GM19324 (cell line): Measurements from ENCODE around the gene GAST.

ENCODE experiments used
- ATAC-seq: cut with Tn5 transposase; IDR thresholded peaks from one replicate; pipeline ENCODE4 v1.9.1; 2021; ENCODE audit warnings: mild to moderate bottlenecking, moderate library complexity; ENCODE audit not compliant: unreplicated experiment, low FRiP score

Gene GAST

DNA sequence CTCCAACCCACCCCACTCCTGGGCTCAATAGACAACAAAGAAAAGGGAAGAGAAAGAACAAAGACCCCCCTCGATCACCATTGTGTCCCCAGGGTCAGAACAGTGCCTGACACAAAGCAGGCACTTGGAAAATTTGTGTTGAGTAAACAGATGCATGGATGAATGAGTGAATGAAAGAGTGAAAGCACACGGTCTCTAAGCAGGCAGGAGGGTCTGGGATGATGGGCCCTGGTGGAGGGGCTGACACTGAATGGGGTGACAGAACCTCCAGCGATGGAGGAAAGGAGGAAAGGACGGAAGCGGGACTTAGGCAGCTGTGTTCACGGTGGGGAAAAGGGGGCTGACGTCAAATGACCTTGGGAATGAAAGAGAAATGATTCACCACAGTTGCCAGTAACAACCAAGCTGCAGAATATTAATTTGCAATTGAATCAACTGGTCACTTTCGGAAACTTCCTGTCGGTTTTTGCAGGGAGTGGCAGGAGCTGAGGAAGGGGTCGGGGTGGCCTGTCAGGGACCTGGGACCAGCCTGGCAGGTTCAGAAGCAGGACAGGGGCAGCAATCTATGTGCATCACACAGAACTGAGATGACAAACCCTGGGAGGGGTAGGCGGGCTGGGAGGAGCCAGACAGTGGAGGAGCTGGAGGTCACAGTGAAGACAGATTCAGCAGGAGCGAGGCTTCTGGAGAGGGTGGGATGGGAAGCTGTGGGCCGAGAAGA is 6.7 kb upstream of the GAST start:
- no peak for ATAC-seq

GRCh38 chr17:41707803-41708669 is 4.1 kb upstream of the GAST start:
- ATAC-seq, result no peak

DNA sequence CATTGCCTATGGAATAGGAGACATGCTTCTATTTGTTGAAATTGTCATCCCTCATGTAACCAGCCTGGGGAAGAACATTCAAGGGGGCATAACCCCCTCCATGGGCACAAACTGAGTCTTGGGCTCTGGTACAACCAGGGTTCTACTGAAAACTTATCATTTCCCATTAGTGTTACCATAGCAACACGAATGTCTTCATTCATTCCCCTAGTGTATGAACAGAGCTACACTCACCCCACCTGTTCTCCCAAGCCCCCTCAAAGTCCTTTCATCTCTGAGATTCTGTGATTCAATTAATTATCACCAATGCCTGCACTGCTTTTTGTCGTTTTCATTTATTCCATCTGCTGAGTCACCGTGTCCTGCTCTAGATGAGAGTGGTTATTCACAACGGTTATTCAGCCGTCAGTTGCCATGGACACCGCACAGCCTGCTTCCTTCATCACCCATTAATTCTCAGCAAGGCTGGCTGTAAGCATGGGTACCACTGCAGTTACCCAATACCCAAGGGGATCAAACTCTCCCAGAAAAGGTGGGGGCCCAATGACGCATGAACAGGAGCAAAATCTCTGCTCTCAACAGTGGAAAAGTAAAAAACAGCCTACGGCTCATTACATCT is 1.6 kb upstream of the GAST start:
- ATAC-seq, result no peak

DNA sequence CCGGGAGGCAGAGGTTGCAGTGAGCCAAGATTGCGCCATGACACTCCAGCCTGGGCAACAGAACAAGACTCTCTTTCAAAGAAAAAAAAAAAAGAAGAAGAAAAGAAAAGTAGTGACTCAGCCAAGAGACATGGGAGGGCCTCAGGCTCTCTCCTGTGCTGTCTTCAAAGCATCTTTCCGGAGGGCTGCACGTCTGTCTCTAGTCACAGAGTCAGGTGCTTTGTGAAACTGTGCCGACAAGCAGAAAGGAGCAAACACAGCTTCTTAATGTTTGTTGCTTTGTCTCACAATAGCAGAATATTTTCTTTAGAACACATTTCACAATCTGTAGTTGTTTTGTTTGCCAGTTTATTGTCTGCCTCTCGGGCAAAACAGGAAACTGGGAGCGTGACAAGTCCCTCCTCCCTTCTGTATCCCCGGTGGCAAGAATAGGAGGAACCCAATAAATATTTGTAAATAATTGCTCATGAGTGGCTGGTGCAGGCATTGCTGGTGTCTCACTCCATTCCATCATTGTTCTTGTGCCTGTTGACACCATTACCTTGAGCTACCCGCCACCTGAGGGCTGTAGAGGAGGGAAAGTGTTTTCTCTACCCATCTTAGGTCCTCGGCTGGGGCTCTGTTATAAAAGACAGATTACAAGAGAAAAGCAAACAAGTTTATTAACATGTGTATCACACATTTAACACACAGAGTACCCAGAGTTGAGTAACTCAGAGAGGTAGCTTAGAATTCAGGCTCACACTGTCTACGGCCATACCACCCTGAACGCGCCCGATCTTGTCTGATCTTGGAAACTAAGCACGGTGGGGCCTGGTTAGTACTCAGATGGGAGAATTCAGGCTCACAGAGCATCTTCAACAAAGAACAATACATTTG is 5.5 kb downstream of the GAST start:
- no peak for ATAC-seq

- ATAC-seq, result no peak
Observed at GRCh38 chr17:41718287-41718645, 6.1 kb downstream of the GAST start.

DNA sequence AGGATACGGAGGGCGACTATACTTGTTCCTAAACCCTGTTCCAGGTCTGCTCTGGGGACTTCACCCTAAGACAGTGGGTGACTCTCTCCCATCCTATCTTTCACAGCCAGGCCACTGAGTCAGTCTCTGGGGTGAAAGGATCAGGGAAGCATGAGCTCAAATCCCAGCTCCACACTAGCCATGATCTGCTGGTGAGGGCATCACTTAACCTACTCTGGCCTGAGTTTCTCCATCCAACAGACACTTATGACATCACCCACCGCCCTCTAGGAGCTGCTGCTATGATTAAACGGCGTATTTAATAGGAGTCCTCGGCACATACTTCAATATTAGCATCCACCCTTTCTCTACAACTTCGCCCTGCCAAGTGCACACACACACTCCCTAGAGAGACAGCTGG is 10.1 kb downstream of the GAST start:
- ATAC-seq, result no peak

DNA sequence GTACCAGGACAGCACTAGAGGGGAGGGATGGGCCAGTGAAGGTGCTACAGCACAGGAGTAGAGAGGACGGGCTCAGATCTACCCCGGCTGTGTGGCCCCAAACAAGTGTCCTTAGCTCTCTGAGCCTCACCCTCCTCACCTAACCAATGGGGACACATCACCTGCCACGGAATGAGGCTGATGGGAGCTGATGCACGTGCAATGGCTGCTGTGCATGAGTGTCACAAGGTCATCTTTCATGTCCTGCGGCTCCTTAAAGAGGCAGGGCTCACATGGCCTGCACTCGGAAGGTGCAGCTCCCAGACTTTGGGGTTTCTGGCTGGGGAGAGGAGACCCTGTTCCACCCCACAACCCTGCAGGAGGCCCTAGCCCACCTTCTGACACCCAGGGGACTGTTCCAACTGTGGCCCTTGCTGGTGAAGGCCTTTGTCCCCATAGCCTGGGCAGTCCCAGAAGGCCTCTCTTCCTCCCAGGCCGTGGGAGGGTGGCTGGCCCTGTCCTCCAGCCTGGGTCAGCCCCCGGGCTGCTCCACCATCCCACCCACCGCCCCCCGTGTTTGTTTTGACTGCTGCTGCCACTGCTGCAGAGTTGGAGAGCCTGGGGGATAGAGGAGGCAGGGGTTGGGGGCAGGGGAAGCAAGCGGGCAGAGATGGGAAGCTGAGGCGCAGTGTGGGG is 11.8 kb downstream of the GAST start:
- no peak for ATAC-seq

GRCh38 chr17:41724476-41725050 is 12.4 kb downstream of the GAST start:
- ATAC-seq, result no peak

- ATAC-seq, result no peak
Observed at GRCh38 chr17:41725134-41725533, 13.0 kb downstream of the GAST start.

DNA sequence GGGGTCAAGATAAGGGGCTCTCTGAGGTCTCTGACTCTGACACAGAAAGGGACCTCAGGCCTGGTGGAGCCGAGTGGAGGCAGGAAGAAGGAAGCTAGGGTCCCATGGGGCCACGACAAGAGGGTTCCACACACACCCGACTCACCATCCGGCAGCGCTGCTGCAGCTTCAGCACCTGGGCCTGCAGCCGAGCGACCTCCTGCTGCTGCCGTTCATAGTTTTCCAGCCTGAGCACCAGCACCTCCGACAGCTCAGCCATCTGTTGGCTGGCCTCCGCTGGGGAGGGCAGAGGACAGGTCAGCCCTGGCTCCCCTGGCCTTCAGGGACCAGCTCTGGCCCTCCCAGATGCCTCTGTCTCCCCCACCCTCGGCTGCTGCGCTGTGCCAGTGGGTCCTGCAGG is 15.9 kb downstream of the GAST start:
- ATAC-seq, result no peak

- ATAC-seq, result no peak
Observed at GRCh38 chr17:41730479-41730878, 18.3 kb downstream of the GAST start.

- no peak for ATAC-seq
Observed at GRCh38 chr17:41731836-41732235, 19.7 kb downstream of the GAST start.

DNA sequence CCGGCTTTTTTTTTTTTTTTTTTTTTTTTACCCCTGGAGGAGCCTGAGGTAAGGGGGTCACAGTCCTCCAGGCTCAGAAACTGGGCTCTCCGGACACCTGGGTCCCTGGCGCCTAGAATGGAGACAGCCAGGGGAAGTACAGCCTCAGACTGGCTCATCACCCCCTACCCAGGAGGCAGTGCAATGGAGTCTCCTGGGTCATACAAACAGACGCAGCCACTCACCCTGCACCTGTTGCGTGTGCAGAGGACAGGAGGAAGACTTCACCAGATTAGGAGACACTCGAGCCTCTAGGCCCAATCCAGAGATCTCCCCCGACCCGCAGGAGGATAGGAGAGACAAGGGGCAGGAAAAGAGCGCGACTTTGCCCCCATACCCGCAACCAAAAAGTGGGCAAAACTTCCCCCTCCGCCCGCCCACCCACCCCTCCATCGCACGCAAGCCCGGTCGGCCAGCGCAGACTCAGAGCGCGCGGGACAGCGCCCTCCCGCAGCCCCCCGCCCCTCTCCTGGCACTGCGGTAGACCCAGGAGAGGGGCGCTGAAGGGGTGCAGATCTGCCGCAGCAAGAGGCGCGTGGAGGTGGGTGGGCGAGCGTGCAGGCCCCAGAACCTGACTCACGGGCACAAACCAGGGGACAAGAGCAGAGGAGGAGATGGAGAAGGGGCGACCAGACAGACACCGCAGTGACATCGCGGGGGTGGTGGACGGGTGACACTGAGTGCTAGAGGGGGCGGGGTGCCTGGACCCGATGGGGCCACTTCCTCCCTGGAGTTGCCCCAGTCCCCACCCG is 21.4 kb downstream of the GAST start:
- no peak for ATAC-seq

DNA sequence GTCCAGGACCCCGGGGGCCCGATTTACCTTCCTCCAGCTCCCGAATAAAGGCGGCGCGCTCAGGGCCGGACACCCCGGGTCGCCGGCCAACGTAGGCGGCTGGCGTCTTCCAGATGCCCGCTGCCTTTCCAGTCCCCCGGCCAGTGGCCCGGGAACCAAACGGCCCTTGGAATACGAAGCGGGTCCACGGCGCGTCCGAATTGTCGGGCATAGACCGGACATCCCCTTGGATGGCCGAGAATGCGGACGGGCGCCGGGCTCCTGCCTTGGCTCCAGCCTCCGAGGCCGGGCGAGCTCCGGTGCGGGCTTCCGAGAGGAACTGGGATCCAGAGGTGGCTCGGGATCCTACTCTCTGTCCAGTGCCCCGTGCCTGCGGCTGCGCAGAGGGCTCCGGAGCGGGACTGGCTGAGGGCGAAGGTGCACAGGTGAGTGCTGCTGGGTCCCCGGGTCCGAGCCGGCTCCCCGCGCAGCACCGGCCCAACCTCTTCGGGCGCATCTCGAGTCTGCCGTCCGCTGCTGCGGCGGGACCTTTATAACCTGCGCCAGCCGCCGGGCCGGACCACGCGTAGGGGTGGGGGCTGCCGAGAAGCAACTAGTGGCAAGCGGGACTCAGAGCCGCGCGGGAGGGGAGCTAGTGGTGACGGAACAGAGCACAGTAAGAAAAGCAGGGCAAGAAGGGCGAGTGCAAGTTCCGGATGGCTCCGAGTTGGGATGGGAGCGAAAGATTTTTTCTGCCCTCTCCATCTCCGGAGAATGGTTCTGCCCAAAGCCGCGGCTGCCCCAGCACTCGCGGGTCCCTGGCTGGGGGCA is 22.2 kb downstream of the GAST start, which contains the start of gene HAP1:
HAP1 (minus strand) TSS at position 505 of the 810 bp plus-strand sequence; CDS start at position 496, 9 bp downstream.
- no peak for ATAC-seq

- ATAC-seq, result no peak
Observed at GRCh38 chr17:41734949-41735313, 22.8 kb downstream of the GAST start.

GRCh38 chr17:41735744-41736143 is 23.6 kb downstream of the GAST start:
- no peak for ATAC-seq

DNA sequence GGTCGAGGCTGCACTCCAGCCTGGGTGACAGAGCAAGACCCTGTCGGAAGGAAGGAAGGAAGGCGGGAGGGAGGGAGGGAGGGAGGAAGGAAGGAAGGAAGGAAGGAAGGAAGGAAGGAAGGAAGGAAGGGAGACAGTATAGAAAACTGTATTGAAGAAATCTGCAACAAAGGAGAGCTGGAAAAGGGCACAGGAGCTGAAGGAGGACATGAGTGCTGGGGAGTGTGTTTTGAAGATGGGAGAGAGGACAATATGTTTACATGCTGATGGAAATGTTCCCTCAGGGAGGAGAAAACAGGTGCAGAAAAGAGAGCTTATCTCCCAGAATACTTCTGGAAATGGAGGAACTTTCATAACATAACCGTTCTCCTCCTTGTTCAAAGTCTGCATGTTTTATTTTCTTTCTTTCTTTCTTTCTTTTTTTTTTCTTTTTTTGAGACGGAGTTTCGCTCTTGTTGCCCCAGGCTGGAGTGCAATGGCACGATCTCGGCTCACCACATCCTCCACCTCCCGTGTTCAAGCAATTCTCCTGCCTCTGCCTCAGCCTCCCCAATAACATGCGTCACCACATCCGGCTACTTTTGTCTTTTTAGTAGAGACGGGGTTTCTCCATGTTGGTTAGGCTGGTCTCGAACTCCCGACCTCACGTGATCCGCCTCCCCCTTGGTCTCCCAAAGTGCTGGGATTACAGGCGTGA is 25.0 kb downstream of the GAST start:
- no peak for ATAC-seq

DNA sequence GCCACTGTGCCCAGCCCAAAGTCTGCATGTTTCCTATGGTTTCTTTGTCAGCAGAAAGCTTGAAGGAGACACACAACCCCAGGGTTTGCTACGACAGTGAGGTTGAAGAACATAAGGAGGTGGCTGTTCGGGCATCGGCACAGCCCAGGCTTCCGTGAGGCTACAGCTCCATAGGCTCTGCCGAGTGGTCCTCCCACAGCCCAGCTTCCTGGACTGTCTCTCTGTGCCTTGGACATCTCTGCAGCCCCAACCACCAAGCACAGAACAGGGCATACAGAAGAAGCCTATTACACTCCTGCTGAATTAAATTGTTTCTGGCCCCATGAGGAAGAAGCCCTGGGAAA is 25.5 kb downstream of the GAST start:
- ATAC-seq, result no peak
